ENCODE measurements around the gene AKAP12. TPM values are rescaled to one million over a fixed set of nuclear protein-coding genes. Genes with fewer than 3 reads are reported as not detected.

Gene AKAP12
- total RNA-seq, 1 donor from 2014 or later, result 0.69 TPM

- DNase-seq, result no peak
- H3K27ac Mint-ChIP-seq, result peak overlapping the region; percentile 96
- CTCF ChIA-PET, result interaction anchor here (1.9 kb wide), 1 partner anchor 13 kb away, joined by 7 read pairs; no protein-coding TSS in a partner anchor
Observed at GRCh38 chr6:151392427-151392826, 152.7 kb downstream of the AKAP12 start.

GRCh38 chr6:151393410-151393809 is 153.6 kb downstream of the AKAP12 start:
- peaks cover 62% of the 10 kb centered on the region for H3K4me1 Mint-ChIP-seq
- peaks cover 18% of the 10 kb centered on the region for H3K36me3 Mint-ChIP-seq (ENCODE audit: low read depth)
- no peaks in the 10 kb centered on the region for H3K9me3 Mint-ChIP-seq
- intact Hi-C loops (cut with micrococcal nuclease), result no loop called here
- H3K27ac Mint-ChIP-seq, result peak overlapping the region; percentile 63
- ChIA-PET CTCF (interaction anchor here (1.9 kb wide), 1 partner anchor 12 kb away, joined by 7 read pairs; no protein-coding TSS in a partner anchor), POLR2A (no interaction called here)
- H3K27me3 Mint-ChIP-seq, result no peaks in the 10 kb centered on the region
- no peak for DNase-seq
- TF ChIP-seq CTCF (IDR thresholded peaks at IDR 0.05), result no peak
- H3K4me3 Mint-ChIP-seq, result no peak overlapping the region
- ATAC-seq (ENCODE audit: low read depth), result no peak

More at GRCh38 chr6:151392427-151392826, 152.7 kb downstream of the AKAP12 start:
- intact Hi-C loops (cut with micrococcal nuclease), result loop anchor here (1.0 kb wide), 1 partner anchor 14 kb away; no protein-coding TSS in a partner anchor
- ATAC-seq (ENCODE audit: low read depth), result no peak
- peak overlapping the region; percentile 91 for H3K4me3 Mint-ChIP-seq
- peaks cover 62% of the 10 kb centered on the region for H3K4me1 Mint-ChIP-seq
- H3K9me3 Mint-ChIP-seq, result no peaks in the 10 kb centered on the region
- POLR2A ChIA-PET, result interaction anchor here (1.1 kb wide), 1 partner anchor 60 kb away, joined by 6 read pairs; the partner anchor contains the start of gene RMND1
- TF ChIP-seq CTCF (IDR thresholded peaks at IDR 0.05), result no peak
- peaks cover 10% of the 10 kb centered on the region for H3K36me3 Mint-ChIP-seq (ENCODE audit: low read depth)
- H3K27me3 Mint-ChIP-seq, result no peaks in the 10 kb centered on the region

- ATAC-seq (ENCODE audit: low read depth) (no peak), DNase-seq (no peak)
- no peak overlapping the region for H3K27ac Mint-ChIP-seq
- CTCF ChIA-PET, result no interaction called here
- peaks cover 40% of the 10 kb centered on the region for H3K36me3 Mint-ChIP-seq (ENCODE audit: low read depth)
- H3K4me3 Mint-ChIP-seq, result no peak overlapping the region
- no peaks in the 10 kb centered on the region for H3K9me3 Mint-ChIP-seq
- TF ChIP-seq CTCF (IDR thresholded peaks at IDR 0.05), result no peak
- H3K4me1 Mint-ChIP-seq, result peaks cover 49% of the 10 kb centered on the region
- intact Hi-C loops (cut with micrococcal nuclease), result no loop called here
- POLR2A ChIA-PET, result no interaction called here
- H3K27me3 Mint-ChIP-seq, result no peaks in the 10 kb centered on the region
Observed at GRCh38 chr6:151399679-151400078, 159.9 kb downstream of the AKAP12 start.

GRCh38 chr6:151400473-151400872 is 160.7 kb downstream of the AKAP12 start:
- H3K27ac Mint-ChIP-seq, result no peak overlapping the region

GRCh38 chr6:151402228-151402627 is 162.5 kb downstream of the AKAP12 start:
- CTCF ChIA-PET, result no interaction called here
- no peaks in the 10 kb centered on the region for H3K27me3 Mint-ChIP-seq
- peaks cover 32% of the 10 kb centered on the region for H3K4me1 Mint-ChIP-seq

More at GRCh38 chr6:151400473-151400872, 160.7 kb downstream of the AKAP12 start:
- Mint-ChIP-seq H3K27me3 (no peaks in the 10 kb centered on the region), H3K4me3 (no peak overlapping the region), H3K4me1 (peaks cover 43% of the 10 kb centered on the region), H3K36me3 (ENCODE audit: low read depth) (peaks cover 42% of the 10 kb centered on the region), H3K9me3 (no peaks in the 10 kb centered on the region)
- ATAC-seq (ENCODE audit: low read depth) (no peak), DNase-seq (no peak)
- POLR2A ChIA-PET, result no interaction called here
- intact Hi-C loops (cut with micrococcal nuclease), result no loop called here
- no peak for TF ChIP-seq CTCF (IDR thresholded peaks at IDR 0.05)
- CTCF ChIA-PET, result no interaction called here

More at GRCh38 chr6:151402228-151402627, 162.5 kb downstream of the AKAP12 start:
- POLR2A ChIA-PET, result no interaction called here
- no peak for ATAC-seq (ENCODE audit: low read depth)
- intact Hi-C loops (cut with micrococcal nuclease), result no loop called here
- Mint-ChIP-seq H3K9me3 (no peaks in the 10 kb centered on the region), H3K4me3 (no peak overlapping the region), H3K36me3 (ENCODE audit: low read depth) (peaks cover 46% of the 10 kb centered on the region), H3K27ac (no peak overlapping the region)
- no peak for TF ChIP-seq CTCF (IDR thresholded peaks at IDR 0.05)
- no peak for DNase-seq

Measured in activated B cell treated with CpG ODN at 0.5 μM for 24 hours (primary cell).